GM19397 (cell line): ENCODE results near the gene RPUSD1.
A peak's percentile ranks its signal among the peaks of the same experiment; 100 is the strongest.

Experiments
- ATAC-seq: cut with Tn5 transposase; IDR thresholded peaks from one replicate; pipeline ENCODE4 v1.9.1; 2021; ENCODE audit warnings: mild to moderate bottlenecking, moderate library complexity; ENCODE audit not compliant: unreplicated experiment

RPUSD1 gene

GRCh38 chr16:799948-800833 lies 12.0 kb upstream of the RPUSD1 start, which contains the start of gene GNG13:
GNG13 (minus strand) TSS chr16:800734; CDS start chr16:799077, 1,657 bp downstream.
- ATAC-seq = no peak

GRCh38 chr16:799111-799947 lies 11.1 kb upstream of the RPUSD1 start:
- ATAC-seq = no peak

- ATAC-seq = no peak
Measured at GRCh38 chr16:798666-799065, 10.5 kb upstream of the RPUSD1 start.

- ATAC-seq = no peak
Measured at GRCh38 chr16:797686-798085, 9.5 kb upstream of the RPUSD1 start.

GRCh38 chr16:797120-797420 lies 8.9 kb upstream of the RPUSD1 start:
- no peak for ATAC-seq

GRCh38 chr16:796296-797119 lies 8.3 kb upstream of the RPUSD1 start:
- ATAC-seq = no peak

GRCh38 chr16:795580-796229 lies 7.5 kb upstream of the RPUSD1 start:
- no peak for ATAC-seq

GRCh38 chr16:794853-795466 lies 6.8 kb upstream of the RPUSD1 start:
- no peak for ATAC-seq

- ATAC-seq = no peak
Measured at GRCh38 chr16:794091-794822, 6.1 kb upstream of the RPUSD1 start.

GRCh38 chr16:793414-793813 lies 5.2 kb upstream of the RPUSD1 start:
- no peak for ATAC-seq

- no peak for ATAC-seq
Measured at GRCh38 chr16:792221-792995, 4.2 kb upstream of the RPUSD1 start.

- no peak for ATAC-seq
Measured at GRCh38 chr16:791131-791530, 3.0 kb upstream of the RPUSD1 start.

- ATAC-seq = no peak
Measured at GRCh38 chr16:790086-790485, 1.9 kb upstream of the RPUSD1 start.

- ATAC-seq = no peak
Measured at GRCh38 chr16:789191-789850, 1.1 kb upstream of the RPUSD1 start.

GRCh38 chr16:788399-789126 lies 382 bp upstream of the RPUSD1 start, which contains the start of gene CHTF18:
CHTF18 (plus strand) TSS chr16:788620; CDS start chr16:788685, 65 bp downstream.
- ATAC-seq = peak; percentile 79

GRCh38 chr16:787321-787966 lies 737 bp downstream of the RPUSD1 start:
- ATAC-seq = peak; percentile 1
